ENCODE results near the gene PEAK3. TPM values are rescaled to one million over a fixed set of nuclear protein-coding genes. Genes with fewer than 3 reads are reported as not detected.
A peak's percentile ranks its signal among the peaks of the same experiment; 100 is the strongest.

The PEAK3 gene
- polyA plus RNA-seq, 1 of the 3 experiments (the other 2 are of a cell fraction), result not detected

- H4K20me1 ChIP-seq (ENCODE audit: insufficient read depth), result no peaks in the 10 kb centered on the region
- no peak overlapping the region for H3K9ac ChIP-seq
- WGBS (ENCODE audit: low lambda C conversion rate), result 93% methylated on average over 10 of the region's 13 CpGs
- no peak overlapping the region for H2AFZ ChIP-seq (ENCODE audit: low read depth)
- no peak overlapping the region for H3K27ac ChIP-seq (ENCODE audit: low read depth in 2 of 2, low read length in 1 of 2)
- no peaks in the 10 kb centered on the region for H3K27me3 ChIP-seq (ENCODE audit: insufficient read depth)
- no peak for DNase-seq
- H3K36me3 ChIP-seq (replicated peaks in 1 of 2; ENCODE audit: control insufficient read depth in 1 of 2, insufficient read depth in 2 of 2, low read length in 1 of 2), result peaks cover 0 to 7% of the 10 kb centered on the region in 2 experiments
- no peaks in the 10 kb centered on the region for H3K79me2 ChIP-seq (ENCODE audit: insufficient read depth)
- peaks cover 7% of the 10 kb centered on the region for H3F3A ChIP-seq (replicated peaks; ENCODE audit: insufficient read depth)
- H3K4me2 ChIP-seq, result no peak overlapping the region
- no peak overlapping the region for H3K4me3 ChIP-seq (ENCODE audit: low read depth in 2 of 2, low read length in 1 of 2)
- H3K9me3 ChIP-seq, result no peaks in the 10 kb centered on the region
- CTCF ChIA-PET, result interaction anchor here (0.6 to 13.0 kb wide), 9 partner anchors 14 to 375 kb away, joined by 3 to 284 read pairs (median 29); partner anchors contain the start of gene PLEKHJ1
- peaks cover 0 to 2% of the 10 kb centered on the region in 2 experiments; a peak in 1 of 4 replicates for H3K4me1 ChIP-seq (ENCODE audit: control insufficient read depth in 1 of 2, insufficient read depth in 2 of 2, low read depth in 1 of 2, low read length in 1 of 2)
- TF ChIP-seq GABPA (IDR thresholded peaks at IDR 0.05; ENCODE audit: low read depth) (no peak), IRF3 (IDR thresholded peaks at IDR 0.05; ENCODE audit: low read depth, low read length) (no peak)
- H3K9me2 ChIP-seq, result no peaks in the 10 kb centered on the region
- POLR2A ChIA-PET, result no interaction called here
Measured at GRCh38 chr19:2317300-2317699, 35.3 kb upstream of the PEAK3 start.

- Histone ChIP-seq H3K27ac (ENCODE audit: low read depth in 2 of 2, low read length in 1 of 2) (no peak overlapping the region; a peak in 1 of 4 replicates), H3K4me1 (ENCODE audit: control insufficient read depth in 1 of 2, insufficient read depth in 2 of 2, low read depth in 1 of 2, low read length in 1 of 2) (peaks cover 0 to 2% of the 10 kb centered on the region in 2 experiments; a peak in 1 of 4 replicates), H3K27me3 (ENCODE audit: insufficient read depth) (no peaks in the 10 kb centered on the region), H4K20me1 (ENCODE audit: insufficient read depth) (no peaks in the 10 kb centered on the region), H3K4me3 (ENCODE audit: low read depth in 2 of 2, low read length in 1 of 2) (no peak overlapping the region; a peak in 1 of 4 replicates), H3K79me2 (ENCODE audit: insufficient read depth) (no peaks in the 10 kb centered on the region), H2AFZ (ENCODE audit: low read depth) (peak overlapping the region; percentile 35), H3K4me2 (no peak overlapping the region), H3K9me2 (no peaks in the 10 kb centered on the region), H3F3A (replicated peaks; ENCODE audit: insufficient read depth) (peaks cover 7% of the 10 kb centered on the region), H3K9me3 (no peaks in the 10 kb centered on the region), H3K36me3 (replicated peaks in 1 of 2; ENCODE audit: control insufficient read depth in 1 of 2, insufficient read depth in 2 of 2, low read length in 1 of 2) (no peaks in the 10 kb centered on the region), H3K9ac (no peak overlapping the region)
- WGBS (ENCODE audit: low lambda C conversion rate), result 16% methylated on average over 15 of the region's 22 CpGs
- peak; percentile 95 for DNase-seq
- ChIA-PET CTCF (interaction anchor here (0.6 to 13.0 kb wide), 64 partner anchors 9 to 847 kb away, joined by 3 to 284 read pairs (median 6); partner anchors contain the start of genes AMH, AP3D1, JSRP1 and LINGO3), POLR2A (interaction anchor here (0.6 to 1.4 kb wide), 10 partner anchors 9 to 1331 kb away, joined by 3 to 5 read pairs (median 3); no protein-coding TSS in a partner anchor)
- TF ChIP-seq USF1 (IDR thresholded peaks at IDR 0.05; ENCODE audit: borderline replicate concordance, low read depth) (no peak), TAF1 (IDR thresholded peaks at IDR 0.05; ENCODE audit: borderline replicate concordance, low read depth, low read length) (no peak), ZBTB33 (IDR thresholded peaks at IDR 0.05; ENCODE audit: borderline replicate concordance, low read depth) (no peak), CTCF (IDR thresholded peaks at IDR 0.05) (peak; percentile 80), POLR2AphosphoS5 (IDR thresholded peaks at IDR 0.05; ENCODE audit: low read depth, low read length) (no peak), RFX5 (IDR thresholded peaks at IDR 0.05; ENCODE audit: low read length) (no peak), RXRA (IDR thresholded peaks at IDR 0.05; ENCODE audit: borderline replicate concordance, low read depth) (no peak), ELF1 (IDR thresholded peaks at IDR 0.05) (no peak), FOXM1 (IDR thresholded peaks at IDR 0.05; ENCODE audit: low read depth) (no peak), PBX3 (IDR thresholded peaks at IDR 0.05) (no peak), CHD2 (IDR thresholded peaks at IDR 0.05; ENCODE audit: low read length, partially characterized antibody) (peak; percentile 46), USF2 (IDR thresholded peaks at IDR 0.05; ENCODE audit: borderline replicate concordance, low read depth, low read length) (no peak), MXI1 (IDR thresholded peaks at IDR 0.05; ENCODE audit: low read depth, low read length) (peak; percentile 86), FOXJ3 (CRISPR knock-in tag; IDR thresholded peaks at IDR 0.05) (no peak), GATA2 (CRISPR knock-in tag; IDR thresholded peaks at IDR 0.05) (no peak), MEF2A (IDR thresholded peaks at IDR 0.05; ENCODE audit: borderline replicate concordance, low read depth) (no peak), YY1 (IDR thresholded peaks at IDR 0.05; ENCODE audit: low read depth) (no peak), SIN3A (IDR thresholded peaks at IDR 0.05; ENCODE audit: borderline replicate concordance, low read depth, low read length) (no peak)
Measured at GRCh38 chr19:2315818-2316353, 33.9 kb upstream of the PEAK3 start.

Measured in SK-N-SH (cell line).